Right atrium auricular region (tissue), 2 donors: Measurements from ENCODE around the gene UPF1. TPM values are rescaled to one million over a fixed set of nuclear protein-coding genes. Genes with fewer than 3 reads are reported as not detected.

Experiments used
- DNase-seq: peaks from one replicate; pipeline ENCODE4 v3.0.0-alpha.2; 2019; ENCODE audit warnings: low spot score
- H3K27ac ChIP-seq, 2 donors: fragments of 200-600 bp; sonication (generic); 1 replicate in 1 of 2; 2 replicates in 1 of 2; pipeline ENCODE4 v1.5.1; 2016 to 2019
- H3K27me3 ChIP-seq, 2 donors: fragments of 200-600 bp; sonication (generic); one replicate each; pipeline versions ENCODE4 v1.5.1 to v1.6.0; 2017 to 2019
- H3K36me3 ChIP-seq: fragments of 200-600 bp; sonication (generic); one replicate; pipeline ENCODE4 v1.5.1; 2016
- H3K4me1 ChIP-seq, 2 donors: fragments of 200-600 bp; sonication (generic); one replicate each; pipeline versions ENCODE4 v1.5.1 to v1.6.0; 2017 to 2019
- H3K4me3 ChIP-seq, 2 donors: fragments of 200-600 bp; sonication (generic); 1 replicate in 1 of 2; 2 replicates in 1 of 2; pipeline ENCODE4 v1.5.1; 2017 to 2019; ENCODE audit warnings: mild to moderate bottlenecking in 1 of 2, moderate library complexity in 1 of 2
- H3K9me3 ChIP-seq, 2 donors: fragments of 200-600 bp; sonication (generic); one replicate each; pipeline ENCODE4 v1.5.1; 2019
- total RNA-seq, 2 donors: library from RNA; depleted of rRNA; stranded (reverse); fragments of >200 nt; gene quantifications; one replicate each; pipeline ENCODE4 v1.1.0, GENCODE V29; 2016
- TF ChIP-seq, protein P1 (sequence below), 2 donors: fragments of 200-600 bp; sonication (generic); IDR thresholded peaks; one replicate each; pipeline ENCODE4 v1.5.1; 2019; ENCODE audit warnings: antibody characterized with exemption in 2 of 2

The UPF1 gene
- total RNA-seq, 2 donors from 2014 or later: 27.6 to 61.5 TPM

GRCh38 chr19:18889949-18890745, 58.4 kb downstream of the UPF1 start:
- TF ChIP-seq, protein P1, sequence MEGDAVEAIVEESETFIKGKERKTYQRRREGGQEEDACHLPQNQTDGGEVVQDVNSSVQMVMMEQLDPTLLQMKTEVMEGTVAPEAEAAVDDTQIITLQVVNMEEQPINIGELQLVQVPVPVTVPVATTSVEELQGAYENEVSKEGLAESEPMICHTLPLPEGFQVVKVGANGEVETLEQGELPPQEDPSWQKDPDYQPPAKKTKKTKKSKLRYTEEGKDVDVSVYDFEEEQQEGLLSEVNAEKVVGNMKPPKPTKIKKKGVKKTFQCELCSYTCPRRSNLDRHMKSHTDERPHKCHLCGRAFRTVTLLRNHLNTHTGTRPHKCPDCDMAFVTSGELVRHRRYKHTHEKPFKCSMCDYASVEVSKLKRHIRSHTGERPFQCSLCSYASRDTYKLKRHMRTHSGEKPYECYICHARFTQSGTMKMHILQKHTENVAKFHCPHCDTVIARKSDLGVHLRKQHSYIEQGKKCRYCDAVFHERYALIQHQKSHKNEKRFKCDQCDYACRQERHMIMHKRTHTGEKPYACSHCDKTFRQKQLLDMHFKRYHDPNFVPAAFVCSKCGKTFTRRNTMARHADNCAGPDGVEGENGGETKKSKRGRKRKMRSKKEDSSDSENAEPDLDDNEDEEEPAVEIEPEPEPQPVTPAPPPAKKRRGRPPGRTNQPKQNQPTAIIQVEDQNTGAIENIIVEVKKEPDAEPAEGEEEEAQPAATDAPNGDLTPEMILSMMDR (IDR thresholded peaks at IDR 0.05): no peak
- no peak overlapping the region for H3K4me3 ChIP-seq
- no peaks in the 10 kb centered on the region for H3K27me3 ChIP-seq
- peaks cover 0 to 16% of the 10 kb centered on the region in 2 donors for H3K4me1 ChIP-seq
- no peaks in the 10 kb centered on the region for H3K36me3 ChIP-seq
- no peak overlapping the region for H3K27ac ChIP-seq
- no peak for DNase-seq
- no peaks in the 10 kb centered on the region for H3K9me3 ChIP-seq

DNA sequence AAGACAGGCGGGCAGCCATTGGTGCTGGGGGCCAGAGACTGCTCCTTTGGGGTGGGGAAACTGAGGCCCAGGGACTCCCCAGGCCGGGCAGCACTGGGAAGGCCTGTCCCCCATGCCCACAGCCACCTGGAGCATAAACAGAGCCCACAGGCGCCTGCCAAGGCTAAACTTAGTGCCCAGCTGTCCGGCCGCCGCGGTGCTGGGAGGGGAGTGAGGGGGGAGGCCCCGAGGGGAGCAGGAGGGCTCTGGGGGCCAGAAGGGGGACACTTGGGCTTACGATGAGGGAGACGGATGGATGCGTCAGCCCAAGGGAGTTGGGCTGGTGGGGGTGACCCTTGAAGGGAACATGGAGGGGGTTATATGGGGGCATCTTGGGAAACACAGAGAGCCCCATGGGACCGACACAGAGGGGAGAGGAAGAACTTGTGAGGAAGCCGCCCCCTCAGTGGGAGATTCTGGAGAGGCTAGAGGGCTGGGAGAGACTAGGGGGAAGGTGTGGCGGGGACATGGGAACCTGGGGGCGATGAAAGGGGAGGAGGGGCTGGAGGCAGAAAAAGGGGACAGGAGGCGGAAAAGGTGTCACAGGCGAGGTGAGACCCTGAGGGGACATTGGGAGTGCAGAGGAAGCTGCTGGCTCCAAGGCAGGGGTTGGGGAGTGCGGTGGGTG, 62.0 kb downstream of the UPF1 start:
- H3K4me3 ChIP-seq: no peak overlapping the region
- no peak overlapping the region for H3K27ac ChIP-seq
- no peak for DNase-seq
- H3K27me3 ChIP-seq: no peaks in the 10 kb centered on the region
- H3K9me3 ChIP-seq: no peaks in the 10 kb centered on the region
- TF ChIP-seq, protein P1 (IDR thresholded peaks at IDR 0.05): no peak
- H3K4me1 ChIP-seq: peaks cover 0 to 32% of the 10 kb centered on the region in 2 donors
- no peaks in the 10 kb centered on the region for H3K36me3 ChIP-seq

GRCh38 chr19:18894254-18895037, 62.7 kb downstream of the UPF1 start:
- Histone ChIP-seq H3K27ac (no peak overlapping the region), H3K4me1 (peaks cover 0 to 32% of the 10 kb centered on the region in 2 donors), H3K4me3 (peak overlapping the region in 1 of 2 donors; percentile 55), H3K36me3 (peaks cover 7% of the 10 kb centered on the region), H3K27me3 (no peaks in the 10 kb centered on the region), H3K9me3 (no peaks in the 10 kb centered on the region)
- no peak for DNase-seq
- TF ChIP-seq, protein P1 (IDR thresholded peaks at IDR 0.05): no peak

DNA sequence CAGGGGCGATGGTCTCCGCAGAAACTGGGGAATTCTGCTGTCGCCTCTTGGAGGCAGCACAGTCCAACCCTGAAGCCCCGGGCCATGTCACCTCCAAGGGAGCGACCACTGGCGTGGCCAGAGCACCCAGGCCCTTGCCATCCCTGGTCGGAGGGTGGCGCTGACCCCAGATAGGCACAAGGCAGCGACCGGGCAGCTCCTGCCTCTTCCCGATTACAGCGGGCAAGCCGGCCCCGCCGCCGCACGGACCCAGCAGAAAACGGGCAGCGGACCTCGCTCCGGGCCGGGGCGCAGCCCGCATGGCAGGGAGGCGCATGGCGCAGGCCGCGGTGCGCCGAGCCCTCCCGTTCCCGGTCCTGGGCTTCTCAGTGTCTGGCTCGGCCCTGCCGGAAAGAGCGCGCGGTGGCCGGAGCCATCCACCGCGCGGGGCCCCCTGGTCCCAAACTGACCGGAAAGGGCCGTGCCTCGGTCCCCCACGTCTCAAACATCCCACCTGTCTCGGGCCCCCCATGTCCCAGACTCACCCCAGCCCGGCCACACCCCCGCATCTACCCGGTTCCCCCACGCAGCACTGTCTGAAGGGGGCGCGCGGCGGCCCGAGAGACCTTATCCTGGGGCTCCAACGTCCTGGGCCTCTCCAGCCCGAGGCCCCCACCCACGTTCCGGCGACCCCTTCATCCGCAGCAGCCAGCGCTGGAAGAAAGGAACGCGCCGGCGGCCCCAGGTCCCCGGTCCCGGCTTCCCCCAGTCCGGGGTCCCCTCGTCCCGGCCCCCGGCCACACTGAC, 63.5 kb downstream of the UPF1 start:
- TF ChIP-seq, protein P1 (IDR thresholded peaks at IDR 0.05): peak in 1 of 2 donors; percentile 52
- H3K27ac ChIP-seq: peak overlapping the region in 1 of 2 donors; percentile 16
- H3K4me1 ChIP-seq: peaks cover 0 to 32% of the 10 kb centered on the region in 2 donors
- H3K36me3 ChIP-seq: peaks cover 11% of the 10 kb centered on the region
- DNase-seq: no peak
- no peaks in the 10 kb centered on the region for H3K27me3 ChIP-seq
- H3K4me3 ChIP-seq: peak overlapping the region; percentile 29 to 55
- H3K9me3 ChIP-seq: no peaks in the 10 kb centered on the region

- TF ChIP-seq, protein P1 (IDR thresholded peaks at IDR 0.05): no peak
- no peaks in the 10 kb centered on the region for H3K9me3 ChIP-seq
- peak within 1 kb of the TSS in 1 of 2 donors; percentile 16 for H3K27ac ChIP-seq
- peaks cover 0 to 32% of the 10 kb centered on the region in 2 donors for H3K4me1 ChIP-seq
- H3K36me3 ChIP-seq: peaks cover 15% of the 10 kb centered on the region
- DNase-seq: no peak
- H3K27me3 ChIP-seq: no peaks in the 10 kb centered on the region
- H3K4me3 ChIP-seq: peak within 1 kb of the TSS; percentile 29 to 55
Measured at GRCh38 chr19:18895824-18896341, 64.1 kb downstream of the UPF1 start, which contains the start of gene CERS1. Gene CERS1 (minus strand): TSS chr19:18896158. CDS start chr19:18896072, 86 bp downstream.
